OCI-LY1 (cell line): ENCODE results near the gene ZC3H18.

ENCODE experiments used
- H2AFZ ChIP-seq: fragments of 200-600 bp; sonication (generic), shearing (Covaris generic); 2 replicates; pipeline ENCODE4 v1.6.0; 2014; ENCODE audit warnings: antibody characterized with exemption, mild to moderate bottlenecking, low read length
- H3F3A ChIP-seq: fragments of 200-600 bp; sonication (generic), shearing (Covaris generic); 2 replicates; pipeline ENCODE4 v1.6.0; 2014; ENCODE audit warnings: mild to moderate bottlenecking, antibody characterized with exemption, low read length, moderate library complexity; ENCODE audit not compliant: insufficient read depth
- H3K27ac ChIP-seq: fragments of 200-600 bp; sonication (generic); 2 replicates; pipeline ENCODE4 v1.5.1; 2014; ENCODE audit warnings: low read length, mixed run types, mild to moderate bottlenecking, low read depth; ENCODE audit not compliant: poor library complexity, severe bottlenecking
- H3K27me3 ChIP-seq: fragments of 200-600 bp; sonication (generic); 2 replicates; pipeline ENCODE4 v1.6.0; 2014; ENCODE audit warnings: antibody characterized with exemption, mild to moderate bottlenecking, low read length, moderate library complexity; ENCODE audit not compliant: insufficient read depth
- H3K36me3 ChIP-seq: fragments of 200-600 bp; sonication (generic); 2 replicates; pipeline ENCODE4 v1.6.1; 2014; ENCODE audit warnings: mild to moderate bottlenecking, antibody characterized with exemption, low read length, moderate library complexity, mixed read lengths; ENCODE audit not compliant: insufficient read depth
- H3K4me1 ChIP-seq: fragments of 200-600 bp; sonication (generic); 2 replicates; pipeline ENCODE4 v1.5.1; 2014; ENCODE audit warnings: mild to moderate bottlenecking, low read length, moderate library complexity; ENCODE audit not compliant: insufficient read depth, severe bottlenecking
- H3K4me2 ChIP-seq: fragments of 200-600 bp; sonication (generic), shearing (Covaris generic); 2 replicates; pipeline ENCODE4 v1.6.1; 2014; ENCODE audit warnings: low read length
- H3K4me3 ChIP-seq: fragments of 200-600 bp; sonication (generic); 2 replicates; pipeline ENCODE4 v1.5.1; 2014; ENCODE audit warnings: low read length, low read depth, mild to moderate bottlenecking, mixed read lengths; ENCODE audit not compliant: poor library complexity, severe bottlenecking
- H3K79me2 ChIP-seq: fragments of 200-600 bp; shearing (Covaris generic); 2 replicates; pipeline ENCODE4 v1.6.1; 2016; ENCODE audit warnings: mixed run types, low read length, mixed read lengths; ENCODE audit not compliant: insufficient read depth
- H3K9ac ChIP-seq: fragments of 200-600 bp; sonication (generic), shearing (Covaris generic); 2 replicates; pipeline ENCODE4 v1.6.1; 2014; ENCODE audit warnings: mild to moderate bottlenecking, low read length, mixed read lengths
- H3K9me2 ChIP-seq: fragments of 200-600 bp; sonication (generic), shearing (Covaris generic); 2 replicates; pipeline ENCODE4 v1.6.1; 2014; ENCODE audit warnings: low read depth, mild to moderate bottlenecking, low read length, mixed read lengths
- H3K9me3 ChIP-seq: fragments of 200-600 bp; shearing (Covaris generic); 2 replicates; pipeline ENCODE4 v1.6.1; 2014; ENCODE audit warnings: low read length, mixed read lengths
- H4K20me1 ChIP-seq: fragments of 200-600 bp; sonication (generic), shearing (Covaris generic); 2 replicates; pipeline ENCODE4 v1.6.0; 2016; ENCODE audit warnings: mild to moderate bottlenecking, low read length; ENCODE audit not compliant: insufficient read depth
- EZH2 ChIP-seq: fragments of 200-600 bp; sonication (generic), shearing (Covaris generic); IDR thresholded peaks from 2 replicates; pipeline ENCODE4 v1.8.0; 2017; ENCODE audit warnings: borderline replicate concordance, mixed run types, mild to moderate bottlenecking, antibody characterized with exemption, low read length, moderate library complexity, mixed read lengths
- TF ChIP-seq, protein P1 (sequence below): fragments of 200-600 bp; sonication (generic), shearing (Covaris generic); IDR thresholded peaks from 2 replicates; pipeline ENCODE4 v1.5.1; 2017; ENCODE audit warnings: mild to moderate bottlenecking, antibody characterized with exemption, low read length, moderate library complexity, mixed read lengths

The ZC3H18 gene

DNA sequence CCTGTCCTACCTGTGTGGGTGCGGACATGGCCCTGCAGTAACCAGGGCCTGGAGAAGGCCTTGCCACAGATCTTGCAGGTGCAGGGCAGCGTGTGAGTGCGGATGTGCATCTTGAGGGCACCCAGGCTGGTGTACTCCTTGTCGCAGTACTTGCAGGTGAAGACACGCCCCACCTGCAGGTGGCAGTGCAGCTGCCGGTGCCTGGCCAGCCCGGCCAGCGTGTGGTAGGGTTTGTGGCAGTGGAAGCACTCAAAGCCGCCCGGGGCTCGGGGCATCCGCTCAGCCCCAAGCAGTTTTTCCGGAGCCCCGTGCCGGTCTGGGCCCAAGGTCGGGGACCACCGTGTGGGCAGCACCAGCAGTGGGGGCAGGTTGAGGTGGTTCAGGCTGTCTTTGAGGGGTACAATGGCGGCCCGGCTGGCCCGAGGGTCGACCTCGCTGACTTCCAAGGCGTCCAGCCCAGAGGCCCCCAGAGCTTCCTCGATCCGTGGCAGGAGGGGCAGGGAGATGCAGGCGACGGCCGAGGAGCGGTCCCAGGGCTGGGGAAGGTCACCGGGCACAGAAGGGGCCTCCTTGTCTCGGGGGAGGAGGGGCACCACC is 111.0 kb downstream of the ZC3H18 start:
- Histone ChIP-seq H3K4me1 (peaks cover 31% of the 10 kb centered on the region), H3K9me3 (no peaks in the 10 kb centered on the region), H3K4me2 (peak overlapping the region; percentile 60), H3F3A (0 out of 2 replicates have a peak, but pooled peaks cover 3% of the 10 kb centered on the region), H3K4me3 (peak overlapping the region; percentile 48), H3K36me3 (peaks cover under 1% of the 10 kb centered on the region; the same call in 1 of the 2 replicates), H3K27me3 (no peaks in the 10 kb centered on the region; the same call in 1 of the 2 replicates), H3K9ac (peak overlapping the region; percentile 39; the same call in 1 of the 2 replicates), H2AFZ (no peak overlapping the region), H4K20me1 (no peaks in the 10 kb centered on the region), H3K79me2 (no peaks in the 10 kb centered on the region), H3K9me2 (no peaks in the 10 kb centered on the region), H3K27ac (peak overlapping the region; percentile 74)
- TF ChIP-seq EZH2, result no peak
- TF ChIP-seq, protein P1, sequence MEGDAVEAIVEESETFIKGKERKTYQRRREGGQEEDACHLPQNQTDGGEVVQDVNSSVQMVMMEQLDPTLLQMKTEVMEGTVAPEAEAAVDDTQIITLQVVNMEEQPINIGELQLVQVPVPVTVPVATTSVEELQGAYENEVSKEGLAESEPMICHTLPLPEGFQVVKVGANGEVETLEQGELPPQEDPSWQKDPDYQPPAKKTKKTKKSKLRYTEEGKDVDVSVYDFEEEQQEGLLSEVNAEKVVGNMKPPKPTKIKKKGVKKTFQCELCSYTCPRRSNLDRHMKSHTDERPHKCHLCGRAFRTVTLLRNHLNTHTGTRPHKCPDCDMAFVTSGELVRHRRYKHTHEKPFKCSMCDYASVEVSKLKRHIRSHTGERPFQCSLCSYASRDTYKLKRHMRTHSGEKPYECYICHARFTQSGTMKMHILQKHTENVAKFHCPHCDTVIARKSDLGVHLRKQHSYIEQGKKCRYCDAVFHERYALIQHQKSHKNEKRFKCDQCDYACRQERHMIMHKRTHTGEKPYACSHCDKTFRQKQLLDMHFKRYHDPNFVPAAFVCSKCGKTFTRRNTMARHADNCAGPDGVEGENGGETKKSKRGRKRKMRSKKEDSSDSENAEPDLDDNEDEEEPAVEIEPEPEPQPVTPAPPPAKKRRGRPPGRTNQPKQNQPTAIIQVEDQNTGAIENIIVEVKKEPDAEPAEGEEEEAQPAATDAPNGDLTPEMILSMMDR, result peak; percentile 83
